ENCODE results near the gene ELP4. TPM values are rescaled to one million over a fixed set of nuclear protein-coding genes. Genes with fewer than 3 reads are reported as not detected.

Gene ELP4
- total RNA-seq, 2 donors from 2014 or later: 22.7 to 30.0 TPM

- Mint-ChIP-seq H3K27ac (no peak overlapping the region), H3K27me3 (ENCODE audit: low read depth) (peaks cover 82% of the 10 kb centered on the region), H3K36me3 (ENCODE audit: insufficient read depth in 2 of 2) (peaks cover 0 to 4% of the 10 kb centered on the region in 2 donors), H3K4me1 (ENCODE audit: low read depth) (peaks cover 30% of the 10 kb centered on the region), H3K9me3 (no peaks in the 10 kb centered on the region), H3K4me3 (no peak overlapping the region)
- DNase-seq (peak in 1 of 2 donors; percentile 5), ATAC-seq (replicated peaks in 1 of 2) (peak in 1 of 2 donors; percentile 6)
Measured at GRCh38 chr11:31819621-31820437, 310.3 kb downstream of the ELP4 start.

GRCh38 chr11:31820438-31820818 lies 310.9 kb downstream of the ELP4 start:
- Mint-ChIP-seq H3K9me3 (no peaks in the 10 kb centered on the region), H3K36me3 (ENCODE audit: insufficient read depth in 2 of 2) (no peaks in the 10 kb centered on the region), H3K4me1 (ENCODE audit: low read depth) (peaks cover 24% of the 10 kb centered on the region), H3K4me3 (no peak overlapping the region), H3K27me3 (ENCODE audit: low read depth) (peaks cover 82% of the 10 kb centered on the region), H3K27ac (no peak overlapping the region)
- DNase-seq (peak in 1 of 2 donors; percentile 8), ATAC-seq (replicated peaks in 1 of 2) (no peak)

GRCh38 chr11:31821235-31821764 lies 311.7 kb downstream of the ELP4 start:
- H3K4me3 Mint-ChIP-seq: no peak overlapping the region
- H3K9me3 Mint-ChIP-seq: no peaks in the 10 kb centered on the region
- H3K27ac Mint-ChIP-seq: peak overlapping the region; percentile 89
- no peak for ATAC-seq (replicated peaks in 1 of 2)
- peaks cover 18% of the 10 kb centered on the region for H3K4me1 Mint-ChIP-seq (ENCODE audit: low read depth)
- no peak for DNase-seq
- H3K27me3 Mint-ChIP-seq (ENCODE audit: low read depth): peaks cover 85% of the 10 kb centered on the region
- no peaks in the 10 kb centered on the region for H3K36me3 Mint-ChIP-seq (ENCODE audit: insufficient read depth in 2 of 2)

DNA sequence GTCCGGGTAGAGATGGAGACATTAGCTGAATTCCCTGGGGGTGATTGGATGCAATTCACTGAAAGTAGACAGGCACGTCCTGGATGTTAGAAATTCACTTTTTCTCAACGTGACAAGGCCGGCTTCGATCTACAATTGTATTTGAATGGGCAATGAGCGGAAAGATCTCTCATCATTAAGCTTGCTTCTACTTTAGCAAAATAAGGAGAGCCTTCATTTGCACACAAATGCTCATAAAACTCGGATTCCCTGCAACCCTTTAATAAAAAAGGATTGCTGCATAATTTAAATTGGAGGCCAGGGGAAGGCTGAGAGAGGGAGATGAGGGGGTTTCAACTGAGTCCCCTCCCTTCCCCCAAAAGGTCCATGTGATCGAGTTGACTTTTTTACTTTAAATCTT lies 312.2 kb downstream of the ELP4 start:
- no peak for ATAC-seq (replicated peaks in 1 of 2)

DNA sequence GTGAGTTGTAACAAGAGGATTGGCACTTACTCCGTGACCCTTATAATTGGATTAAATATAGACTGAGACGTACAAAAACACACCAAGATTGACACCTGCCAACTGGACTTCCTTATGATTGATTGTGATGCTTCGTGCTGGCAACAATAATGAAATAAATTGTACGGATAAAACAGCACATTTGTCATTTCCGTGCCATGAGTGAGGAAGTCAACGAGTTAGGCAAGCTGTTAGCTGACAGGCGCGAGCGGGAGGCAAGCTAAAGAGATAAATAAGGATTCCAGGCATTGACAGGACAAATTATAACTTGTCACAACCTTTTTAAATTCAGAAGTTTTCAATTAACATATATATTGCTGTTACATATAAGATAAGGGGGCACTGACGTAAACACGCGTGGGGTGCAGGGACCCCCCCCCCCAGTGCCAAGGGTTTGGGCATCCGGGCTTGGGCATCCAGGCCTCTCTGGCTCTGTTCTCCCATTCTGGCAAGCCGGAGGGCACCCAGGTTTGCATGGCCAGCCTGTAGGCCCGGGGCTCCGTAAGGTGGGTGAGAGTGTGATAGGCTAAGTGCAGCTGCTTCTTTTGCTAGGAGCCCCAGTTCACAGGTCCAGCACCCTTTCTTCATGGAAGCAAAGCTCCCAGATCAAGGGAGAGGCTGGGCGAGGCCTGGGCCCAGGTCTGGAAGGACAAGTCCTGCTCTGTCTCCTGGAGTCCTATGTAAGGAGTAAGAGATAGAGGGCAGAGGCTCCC lies 312.8 kb downstream of the ELP4 start:
- Mint-ChIP-seq H3K4me3 (no peak overlapping the region), H3K27ac (no peak overlapping the region), H3K4me1 (ENCODE audit: low read depth) (peaks cover 23% of the 10 kb centered on the region), H3K27me3 (ENCODE audit: low read depth) (peaks cover 88% of the 10 kb centered on the region), H3K9me3 (no peaks in the 10 kb centered on the region), H3K36me3 (ENCODE audit: insufficient read depth in 2 of 2) (peaks cover 0 to 4% of the 10 kb centered on the region in 2 donors)
- no peak for ATAC-seq (replicated peaks in 1 of 2)
- DNase-seq: no peak

More for the DNA sequence above, 312.2 kb downstream of the ELP4 start:
- Mint-ChIP-seq H3K27ac (no peak overlapping the region), H3K36me3 (ENCODE audit: insufficient read depth in 2 of 2) (peaks cover 0 to 2% of the 10 kb centered on the region in 2 donors), H3K27me3 (ENCODE audit: low read depth) (peaks cover 87% of the 10 kb centered on the region), H3K4me1 (ENCODE audit: low read depth) (peaks cover 20% of the 10 kb centered on the region), H3K4me3 (no peak overlapping the region), H3K9me3 (no peaks in the 10 kb centered on the region)
- DNase-seq: no peak

- no peak for DNase-seq
- ATAC-seq (replicated peaks in 1 of 2): no peak
- Mint-ChIP-seq H3K4me1 (ENCODE audit: low read depth) (peaks cover 30% of the 10 kb centered on the region), H3K27ac (no peak overlapping the region), H3K36me3 (ENCODE audit: insufficient read depth in 2 of 2) (peaks cover 0 to 4% of the 10 kb centered on the region in 2 donors), H3K4me3 (no peak overlapping the region), H3K9me3 (no peaks in the 10 kb centered on the region), H3K27me3 (ENCODE audit: low read depth) (peaks cover 94% of the 10 kb centered on the region)
Measured at GRCh38 chr11:31822927-31823643, 313.5 kb downstream of the ELP4 start.

GRCh38 chr11:31823644-31824331 lies 314.2 kb downstream of the ELP4 start:
- Mint-ChIP-seq H3K36me3 (ENCODE audit: insufficient read depth in 2 of 2) (peaks cover 0 to 5% of the 10 kb centered on the region in 2 donors), H3K27me3 (ENCODE audit: low read depth) (peaks cover 89% of the 10 kb centered on the region), H3K9me3 (no peaks in the 10 kb centered on the region), H3K27ac (peak overlapping the region; percentile 8), H3K4me3 (no peak overlapping the region), H3K4me1 (ENCODE audit: low read depth) (peaks cover 30% of the 10 kb centered on the region)
- ATAC-seq (replicated peaks in 1 of 2): no peak
- DNase-seq: no peak

DNA sequence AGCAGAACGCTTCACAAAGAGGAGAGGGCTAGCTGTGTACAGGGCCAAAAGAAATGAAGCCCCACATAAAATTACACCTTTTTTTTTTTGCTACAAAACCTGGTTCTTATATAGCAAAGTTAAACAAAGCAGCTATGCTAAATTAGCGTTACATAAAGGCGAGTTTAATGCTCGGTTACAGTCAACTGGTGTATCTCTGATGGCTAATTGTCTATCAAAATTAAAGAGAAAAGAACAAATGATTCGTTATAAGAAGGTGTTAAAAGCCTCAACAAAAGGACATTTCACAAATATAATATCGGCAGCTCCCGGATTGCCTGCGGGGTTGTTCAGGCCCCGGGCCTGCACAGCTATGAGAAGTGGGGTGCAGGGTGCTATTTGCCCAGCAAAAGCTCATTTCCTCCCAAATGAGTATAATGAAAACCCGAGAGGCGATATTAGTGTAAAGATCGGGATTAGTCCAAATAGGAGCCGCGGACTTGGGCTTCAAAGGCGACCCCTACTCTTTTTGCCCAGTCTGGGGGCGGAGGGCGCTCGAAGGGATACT lies 314.8 kb downstream of the ELP4 start:
- ATAC-seq (replicated peaks in 1 of 2): no peak
- no peaks in the 10 kb centered on the region for H3K9me3 Mint-ChIP-seq
- DNase-seq: no peak
- H3K36me3 Mint-ChIP-seq (ENCODE audit: insufficient read depth in 2 of 2): peaks cover 0 to 5% of the 10 kb centered on the region in 2 donors
- peak overlapping the region; percentile 8 for H3K27ac Mint-ChIP-seq
- H3K27me3 Mint-ChIP-seq (ENCODE audit: low read depth): peaks cover 92% of the 10 kb centered on the region
- peak overlapping the region; percentile 5 to 6 for H3K4me3 Mint-ChIP-seq
- H3K4me1 Mint-ChIP-seq (ENCODE audit: low read depth): peaks cover 30% of the 10 kb centered on the region

DNA sequence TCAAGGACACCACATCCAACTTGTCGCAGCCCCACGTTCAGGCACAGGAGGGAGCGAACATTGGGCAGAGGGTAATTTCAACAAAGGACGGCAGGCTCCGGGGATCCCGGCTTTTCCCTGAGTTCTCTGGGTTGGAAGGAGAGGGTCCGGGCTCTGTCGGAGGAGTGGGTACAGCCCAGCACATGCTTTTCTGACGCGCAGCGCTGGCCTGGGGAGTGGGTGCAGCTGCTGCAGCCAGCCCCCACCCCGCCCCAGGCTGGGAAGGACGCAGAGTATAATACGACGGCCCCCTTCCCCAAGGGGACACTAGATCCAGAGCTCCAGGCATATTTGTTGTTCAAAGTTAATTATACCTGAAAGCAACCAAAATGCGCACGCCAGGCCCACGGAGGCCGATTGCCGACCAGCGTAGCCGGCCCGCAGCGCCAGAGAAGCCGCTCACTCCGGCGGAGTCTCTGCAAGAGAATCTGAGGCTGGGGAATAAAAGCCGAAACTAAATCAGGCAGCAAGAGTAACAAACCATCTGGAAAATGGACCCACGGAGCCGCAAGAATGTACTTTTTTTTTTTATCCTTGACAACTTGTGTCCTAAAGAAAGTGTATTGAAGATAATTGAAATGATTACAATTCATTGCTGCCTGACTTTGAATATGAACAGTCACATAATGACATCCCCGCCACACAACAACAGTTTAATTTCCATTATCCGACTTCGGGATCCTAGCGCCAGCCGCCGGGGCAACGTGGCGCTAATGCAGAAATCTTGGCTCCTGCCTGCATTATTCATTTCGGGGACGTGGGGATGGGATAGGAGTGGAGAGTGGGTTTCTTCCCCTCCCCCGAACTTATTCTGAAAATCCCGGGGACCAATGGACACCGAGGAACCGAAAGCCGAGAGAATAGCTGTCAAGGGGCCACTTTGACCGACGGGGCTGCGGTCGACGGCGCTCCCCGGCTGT lies 315.6 kb downstream of the ELP4 start:
- Mint-ChIP-seq H3K27ac (peak overlapping the region; percentile 8), H3K4me1 (ENCODE audit: low read depth) (peaks cover 26% of the 10 kb centered on the region)
- no peak for ATAC-seq (replicated peaks in 1 of 2)

DNA sequence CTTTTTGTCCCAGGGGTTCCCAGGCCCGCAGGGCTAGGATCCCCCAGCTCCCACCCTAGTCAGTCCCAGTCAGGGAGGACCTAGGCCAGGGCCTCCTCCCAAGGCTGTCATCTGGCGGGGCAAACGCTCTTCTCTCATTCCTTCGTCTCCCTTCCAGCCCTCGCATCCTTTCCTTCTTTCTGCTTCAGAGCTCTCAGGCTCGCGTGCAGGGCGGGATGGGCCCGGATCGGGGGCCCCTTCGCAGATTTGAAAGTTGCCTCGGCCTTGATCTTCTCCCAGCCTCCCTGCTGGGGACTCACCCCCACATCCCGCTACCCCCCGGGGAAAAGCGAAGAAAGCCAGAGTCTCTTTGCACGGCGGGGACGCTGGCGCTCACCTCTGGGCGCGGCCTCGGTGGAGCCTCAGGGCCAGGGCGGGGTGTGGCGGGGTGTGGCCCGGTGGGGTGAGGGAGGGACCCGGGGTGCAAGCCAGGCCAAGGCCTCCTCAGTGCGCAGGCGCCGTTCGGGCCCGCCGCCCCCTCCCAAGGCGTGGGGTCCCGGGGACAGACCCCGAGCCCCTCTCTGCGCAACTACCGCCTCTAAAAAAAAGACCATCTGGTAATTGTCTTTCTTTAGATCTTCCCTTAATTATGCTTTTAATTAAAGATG lies 316.4 kb downstream of the ELP4 start:
- H3K27me3 Mint-ChIP-seq (ENCODE audit: low read depth): peaks cover 88% of the 10 kb centered on the region
- ATAC-seq (replicated peaks in 1 of 2): no peak

More for the DNA sequence above, 315.6 kb downstream of the ELP4 start:
- peaks cover 92% of the 10 kb centered on the region for H3K27me3 Mint-ChIP-seq (ENCODE audit: low read depth)
- H3K4me3 Mint-ChIP-seq: peak overlapping the region; percentile 5 to 6
- DNase-seq: no peak
- H3K36me3 Mint-ChIP-seq (ENCODE audit: insufficient read depth in 2 of 2): peaks cover 0 to 5% of the 10 kb centered on the region in 2 donors
- no peaks in the 10 kb centered on the region for H3K9me3 Mint-ChIP-seq

More for the DNA sequence above, 316.4 kb downstream of the ELP4 start:
- Mint-ChIP-seq H3K4me3 (peak overlapping the region; percentile 46 to 72), H3K36me3 (ENCODE audit: insufficient read depth in 2 of 2) (peaks cover 0 to 5% of the 10 kb centered on the region in 2 donors), H3K9me3 (no peaks in the 10 kb centered on the region), H3K4me1 (ENCODE audit: low read depth) (peaks cover 21% of the 10 kb centered on the region), H3K27ac (peak overlapping the region; percentile 57)
- DNase-seq: no peak

Data from activated T-cell treated with anti-CD3 and anti-CD28 coated beads, Interleukin-2, amount 50 U/mL, for 72 hours (primary cell).